Measurements from ENCODE around the gene LRRC63. TPM values are rescaled to one million over a fixed set of nuclear protein-coding genes. Genes with fewer than 3 reads are reported as not detected.

Gene LRRC63
- total RNA-seq, 1 experiment from 2014 or later = not detected

DNA sequence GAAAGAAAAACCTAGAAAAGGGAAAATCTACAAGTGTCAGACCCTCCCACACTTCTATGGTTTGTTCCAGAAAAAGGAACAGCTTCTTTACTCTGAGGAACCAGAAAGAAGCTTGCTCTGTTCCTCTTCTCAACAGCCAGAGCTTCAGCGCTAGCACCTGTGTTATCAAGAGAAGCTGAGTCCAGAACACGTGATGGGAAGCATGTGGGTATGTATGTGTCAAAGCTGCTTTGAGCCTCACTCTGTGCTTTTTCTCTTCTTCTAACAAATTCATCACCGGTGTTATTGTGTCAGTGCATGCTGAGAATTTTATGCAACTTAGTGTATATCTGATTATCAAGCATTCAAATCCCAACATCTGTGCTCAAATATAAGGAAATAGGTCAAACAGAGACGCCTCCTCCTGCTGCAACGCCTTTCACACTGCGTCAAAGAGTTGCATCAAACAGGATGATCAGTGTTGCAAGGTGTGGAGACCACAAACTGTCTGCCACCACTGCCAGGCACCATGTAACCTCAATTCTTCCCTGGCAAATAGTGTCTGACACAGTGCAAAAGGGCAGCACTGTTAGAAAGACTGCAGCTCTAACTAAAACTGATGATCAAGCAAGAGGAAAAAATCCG, 83.9 kb downstream of the LRRC63 start:
- H3K4me3 ChIP-seq (ENCODE audit: low read length) = no peak overlapping the region
- H3K36me3 ChIP-seq (ENCODE audit: insufficient read depth, low read length) = no peaks in the 10 kb centered on the region
- no peaks in the 10 kb centered on the region for H3K9me3 ChIP-seq (ENCODE audit: low read length)
- H3K27ac ChIP-seq (ENCODE audit: low read length) = no peak overlapping the region
- H3K4me2 ChIP-seq (ENCODE audit: low read depth, low read length, poor library complexity, severe bottlenecking) = no peak overlapping the region
- H2AFZ ChIP-seq (ENCODE audit: low read length) = no peak overlapping the region
- H3K9me2 ChIP-seq (replicated peaks; ENCODE audit: insufficient read depth, low read length) = no peaks in the 10 kb centered on the region
- no peak overlapping the region for H3K9ac ChIP-seq (ENCODE audit: low read length)
- H3K27me3 ChIP-seq (ENCODE audit: low read length) = no peaks in the 10 kb centered on the region
- DNase-seq = peak; percentile 47
- no peaks in the 10 kb centered on the region for H3K4me1 ChIP-seq (ENCODE audit: low read length)
- no peaks in the 10 kb centered on the region for H3K79me2 ChIP-seq (ENCODE audit: low read length)
- H4K20me1 ChIP-seq (ENCODE audit: insufficient read depth, low read depth, low read length) = no peaks in the 10 kb centered on the region

- H3K27ac ChIP-seq (ENCODE audit: low read length) = no peak overlapping the region
- no peaks in the 10 kb centered on the region for H3K79me2 ChIP-seq (ENCODE audit: low read length)
- H3K9me2 ChIP-seq (replicated peaks; ENCODE audit: insufficient read depth, low read length) = no peaks in the 10 kb centered on the region
- H3K27me3 ChIP-seq (ENCODE audit: low read length) = no peaks in the 10 kb centered on the region
- no peak overlapping the region for H3K9ac ChIP-seq (ENCODE audit: low read length)
- H3K36me3 ChIP-seq (ENCODE audit: insufficient read depth, low read length) = no peaks in the 10 kb centered on the region
- no peak overlapping the region for H2AFZ ChIP-seq (ENCODE audit: low read length)
- H3K9me3 ChIP-seq (ENCODE audit: low read length) = no peaks in the 10 kb centered on the region
- H3K4me1 ChIP-seq (ENCODE audit: low read length) = no peaks in the 10 kb centered on the region
- DNase-seq = no peak
- no peak overlapping the region for H3K4me2 ChIP-seq (ENCODE audit: low read depth, low read length, poor library complexity, severe bottlenecking)
- no peak overlapping the region for H3K4me3 ChIP-seq (ENCODE audit: low read length)
- no peaks in the 10 kb centered on the region for H4K20me1 ChIP-seq (ENCODE audit: insufficient read depth, low read depth, low read length)
These were observed 84.5 kb downstream of the LRRC63 start for GRCh38 chr13:46296115-46296822.

DNA sequence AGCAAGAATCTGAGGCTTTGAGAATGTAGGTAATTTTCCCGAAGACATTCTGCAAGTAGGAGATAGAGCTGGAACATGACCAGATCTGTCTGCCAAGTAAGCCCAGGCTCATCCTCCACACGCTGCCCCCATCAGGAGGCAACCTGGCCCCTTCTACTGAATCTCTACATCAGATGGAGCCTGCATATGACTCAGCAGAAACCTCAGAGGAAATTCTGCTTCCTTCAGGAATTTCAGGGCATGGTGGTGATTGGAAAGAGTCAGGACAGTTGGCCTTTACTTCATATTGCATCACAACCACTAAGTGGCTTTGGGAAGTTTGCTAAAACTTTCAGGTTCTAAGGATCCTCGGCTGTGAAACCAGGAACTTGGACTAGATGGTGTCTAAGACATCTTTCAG, 85.2 kb downstream of the LRRC63 start:
- Histone ChIP-seq H3K4me1 (ENCODE audit: low read length) (no peaks in the 10 kb centered on the region), H4K20me1 (ENCODE audit: insufficient read depth, low read depth, low read length) (no peaks in the 10 kb centered on the region), H2AFZ (ENCODE audit: low read length) (no peak overlapping the region), H3K9me3 (ENCODE audit: low read length) (no peaks in the 10 kb centered on the region), H3K4me3 (ENCODE audit: low read length) (no peak overlapping the region), H3K27me3 (ENCODE audit: low read length) (no peaks in the 10 kb centered on the region), H3K9me2 (replicated peaks; ENCODE audit: insufficient read depth, low read length) (no peaks in the 10 kb centered on the region), H3K4me2 (ENCODE audit: low read depth, low read length, poor library complexity, severe bottlenecking) (no peak overlapping the region), H3K36me3 (ENCODE audit: insufficient read depth, low read length) (no peaks in the 10 kb centered on the region), H3K27ac (ENCODE audit: low read length) (no peak overlapping the region), H3K79me2 (ENCODE audit: low read length) (no peaks in the 10 kb centered on the region), H3K9ac (ENCODE audit: low read length) (no peak overlapping the region)
- DNase-seq = no peak

GRCh38 chr13:46297361-46297811, 85.7 kb downstream of the LRRC63 start:
- Histone ChIP-seq H3K27ac (ENCODE audit: low read length) (no peak overlapping the region), H4K20me1 (ENCODE audit: insufficient read depth, low read depth, low read length) (no peaks in the 10 kb centered on the region), H3K4me3 (ENCODE audit: low read length) (no peak overlapping the region), H2AFZ (ENCODE audit: low read length) (no peak overlapping the region), H3K9me2 (replicated peaks; ENCODE audit: insufficient read depth, low read length) (no peaks in the 10 kb centered on the region), H3K9ac (ENCODE audit: low read length) (no peak overlapping the region), H3K9me3 (ENCODE audit: low read length) (no peaks in the 10 kb centered on the region), H3K27me3 (ENCODE audit: low read length) (no peaks in the 10 kb centered on the region), H3K4me2 (ENCODE audit: low read depth, low read length, poor library complexity, severe bottlenecking) (no peak overlapping the region), H3K4me1 (ENCODE audit: low read length) (no peaks in the 10 kb centered on the region), H3K79me2 (ENCODE audit: low read length) (no peaks in the 10 kb centered on the region), H3K36me3 (ENCODE audit: insufficient read depth, low read length) (no peaks in the 10 kb centered on the region)
- DNase-seq = no peak

GRCh38 chr13:46303742-46304385, 92.1 kb downstream of the LRRC63 start:
- H3K9me2 ChIP-seq (replicated peaks; ENCODE audit: insufficient read depth, low read length) = no peaks in the 10 kb centered on the region
- H3K79me2 ChIP-seq (ENCODE audit: low read length) = no peaks in the 10 kb centered on the region
- H2AFZ ChIP-seq (ENCODE audit: low read length) = no peak overlapping the region
- H3K4me3 ChIP-seq (ENCODE audit: low read length) = no peak overlapping the region
- H3K4me2 ChIP-seq (ENCODE audit: low read depth, low read length, poor library complexity, severe bottlenecking) = no peak overlapping the region
- no peaks in the 10 kb centered on the region for H3K36me3 ChIP-seq (ENCODE audit: insufficient read depth, low read length)
- H3K4me1 ChIP-seq (ENCODE audit: low read length) = no peaks in the 10 kb centered on the region
- H3K27me3 ChIP-seq (ENCODE audit: low read length) = no peaks in the 10 kb centered on the region
- no peak for DNase-seq
- no peak overlapping the region for H3K27ac ChIP-seq (ENCODE audit: low read length)
- no peak overlapping the region for H3K9ac ChIP-seq (ENCODE audit: low read length)
- no peaks in the 10 kb centered on the region for H3K9me3 ChIP-seq (ENCODE audit: low read length)
- no peaks in the 10 kb centered on the region for H4K20me1 ChIP-seq (ENCODE audit: insufficient read depth, low read depth, low read length)

DNA sequence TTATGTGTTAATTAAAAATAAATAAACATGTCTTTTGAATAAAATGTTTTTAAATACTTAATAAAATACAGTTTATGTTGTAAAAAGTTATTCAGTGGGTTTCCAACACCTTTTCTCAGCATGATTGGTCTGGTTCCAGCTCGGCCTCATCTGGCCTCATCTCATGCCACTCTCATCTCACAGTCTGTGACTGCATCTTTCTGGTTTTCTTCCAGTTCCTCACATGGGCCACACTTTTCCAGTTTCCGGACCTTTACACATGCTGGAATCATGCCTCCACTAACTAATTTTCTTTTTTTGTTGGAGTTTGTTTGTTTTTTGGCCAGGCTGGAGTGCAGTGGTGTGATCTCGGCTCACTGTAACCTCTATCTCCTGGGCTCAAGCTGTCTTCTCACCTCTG, 92.8 kb downstream of the LRRC63 start:
- H3K9me2 ChIP-seq (replicated peaks; ENCODE audit: insufficient read depth, low read length) = no peaks in the 10 kb centered on the region
- no peaks in the 10 kb centered on the region for H3K4me1 ChIP-seq (ENCODE audit: low read length)
- no peaks in the 10 kb centered on the region for H3K9me3 ChIP-seq (ENCODE audit: low read length)
- no peaks in the 10 kb centered on the region for H3K36me3 ChIP-seq (ENCODE audit: insufficient read depth, low read length)
- no peaks in the 10 kb centered on the region for H3K79me2 ChIP-seq (ENCODE audit: low read length)
- H4K20me1 ChIP-seq (ENCODE audit: insufficient read depth, low read depth, low read length) = no peaks in the 10 kb centered on the region
- no peak overlapping the region for H3K27ac ChIP-seq (ENCODE audit: low read length)
- no peak overlapping the region for H3K4me3 ChIP-seq (ENCODE audit: low read length)
- no peak overlapping the region for H2AFZ ChIP-seq (ENCODE audit: low read length)
- no peak overlapping the region for H3K4me2 ChIP-seq (ENCODE audit: low read depth, low read length, poor library complexity, severe bottlenecking)
- no peak overlapping the region for H3K9ac ChIP-seq (ENCODE audit: low read length)
- H3K27me3 ChIP-seq (ENCODE audit: low read length) = no peaks in the 10 kb centered on the region
- DNase-seq = no peak

- no peaks in the 10 kb centered on the region for H3K79me2 ChIP-seq (ENCODE audit: low read length)
- no peak overlapping the region for H3K9ac ChIP-seq (ENCODE audit: low read length)
- H3K4me3 ChIP-seq (ENCODE audit: low read length) = no peak overlapping the region
- no peak for DNase-seq
- no peak overlapping the region for H2AFZ ChIP-seq (ENCODE audit: low read length)
- H3K9me2 ChIP-seq (replicated peaks; ENCODE audit: insufficient read depth, low read length) = no peaks in the 10 kb centered on the region
- no peaks in the 10 kb centered on the region for H3K9me3 ChIP-seq (ENCODE audit: low read length)
- no peaks in the 10 kb centered on the region for H4K20me1 ChIP-seq (ENCODE audit: insufficient read depth, low read depth, low read length)
- H3K4me1 ChIP-seq (ENCODE audit: low read length) = no peaks in the 10 kb centered on the region
- no peak overlapping the region for H3K27ac ChIP-seq (ENCODE audit: low read length)
- H3K27me3 ChIP-seq (ENCODE audit: low read length) = no peaks in the 10 kb centered on the region
- H3K4me2 ChIP-seq (ENCODE audit: low read depth, low read length, poor library complexity, severe bottlenecking) = no peak overlapping the region
- H3K36me3 ChIP-seq (ENCODE audit: insufficient read depth, low read length) = no peaks in the 10 kb centered on the region
These were observed 95.8 kb downstream of the LRRC63 start for GRCh38 chr13:46307554-46307953.

- no peaks in the 10 kb centered on the region for H3K9me2 ChIP-seq (replicated peaks; ENCODE audit: insufficient read depth, low read length)
- no peak overlapping the region for H3K27ac ChIP-seq (ENCODE audit: low read length)
- H3K4me3 ChIP-seq (ENCODE audit: low read length) = no peak overlapping the region
- H3K4me1 ChIP-seq (ENCODE audit: low read length) = no peaks in the 10 kb centered on the region
- no peak overlapping the region for H3K9ac ChIP-seq (ENCODE audit: low read length)
- H3K79me2 ChIP-seq (ENCODE audit: low read length) = no peaks in the 10 kb centered on the region
- DNase-seq = no peak
- no peak overlapping the region for H2AFZ ChIP-seq (ENCODE audit: low read length)
- H3K9me3 ChIP-seq (ENCODE audit: low read length) = no peaks in the 10 kb centered on the region
- H4K20me1 ChIP-seq (ENCODE audit: insufficient read depth, low read depth, low read length) = no peaks in the 10 kb centered on the region
- H3K4me2 ChIP-seq (ENCODE audit: low read depth, low read length, poor library complexity, severe bottlenecking) = no peak overlapping the region
- H3K36me3 ChIP-seq (ENCODE audit: insufficient read depth, low read length) = no peaks in the 10 kb centered on the region
- H3K27me3 ChIP-seq (ENCODE audit: low read length) = no peaks in the 10 kb centered on the region
These were observed 98.3 kb downstream of the LRRC63 start for GRCh38 chr13:46310066-46310465.

Measured in Karpas-422 (cell line).